Spleen (tissue), 11 donors: ENCODE results near the gene USH1G. TPM values are rescaled to one million over a fixed set of nuclear protein-coding genes. Genes with fewer than 3 reads are reported as not detected.

ENCODE experiments used
- DNase-seq: peaks from one replicate; pipeline ENCODE4 v3.0.0-alpha.2; 2020
- H3K27ac ChIP-seq, 8 donors: fragments of 200-600 bp; sonication (generic) in 7 of 8; 1 replicate in 4 of 8; 2 replicates in 4 of 8; pipeline versions ENCODE4 v1.5.0 to v1.8.0; 2016 to 2021; ENCODE audit warnings: inconsistent platforms in 4 of 8, mild to moderate bottlenecking in 4 of 8, moderate library complexity in 1 of 8
- H3K27me3 ChIP-seq, 7 donors: fragments of 200-600 bp; sonication (generic) in 6 of 7; replicated peaks in 1 of 7; 1 replicate in 4 of 7; 2 replicates in 3 of 7; pipeline versions ENCODE4 v1.5.0 to v1.8.0; 2016 to 2021; ENCODE audit warnings: inconsistent platforms in 3 of 7, mild to moderate bottlenecking in 1 of 7
- H3K36me3 ChIP-seq, 6 donors: fragments of 200-600 bp; sonication (generic) in 5 of 6; 1 replicate in 4 of 6; 2 replicates in 2 of 6; pipeline versions ENCODE4 v1.5.0 to v1.8.0; 2016 to 2021; ENCODE audit warnings: inconsistent platforms in 2 of 6
- H3K4me1 ChIP-seq, 6 donors: fragments of 200-600 bp; sonication (generic) in 5 of 6; 1 replicate in 3 of 6; 2 replicates in 3 of 6; pipeline versions ENCODE4 v1.5.0 to v1.8.0; 2016 to 2021; ENCODE audit warnings: inconsistent platforms in 3 of 6
- H3K4me3 ChIP-seq, 8 donors: fragments of 200-600 bp; sonication (generic) in 7 of 8; 1 replicate in 4 of 8; 2 replicates in 4 of 8; pipeline versions ENCODE4 v1.5.0 to v1.8.0; 2016 to 2021; ENCODE audit warnings: inconsistent platforms in 4 of 8, mild to moderate bottlenecking in 4 of 8, moderate library complexity in 2 of 8
- H3K9me3 ChIP-seq, 8 donors: fragments of 200-600 bp; sonication (generic) in 7 of 8; 1 replicate in 4 of 8; 2 replicates in 4 of 8; pipeline versions ENCODE4 v1.5.0 to v1.8.0; 2016 to 2021; ENCODE audit warnings: inconsistent platforms in 4 of 8
- CTCF ChIP-seq, 11 experiments: fragments of 200-600 bp in 7 of 11; fragments of 450-650 bp in 4 of 11; sonication (generic) in 4 of 11; IDR thresholded peaks in 8 of 11; conservative IDR thresholded peaks in 3 of 11; 1 replicate in 7 of 11; 2 replicates in 4 of 11; pipeline versions ENCODE4 v1.4.0 to v1.8.0; 2016 to 2021; ENCODE audit warnings: antibody characterized with exemption in 11 of 11, inconsistent platforms in 4 of 11, mild to moderate bottlenecking in 1 of 11
- POLR2A ChIP-seq, 3 donors: fragments of 450-650 bp; IDR thresholded peaks; one replicate each; pipeline ENCODE4 v1.5.1; 2017; ENCODE audit warnings: antibody characterized with exemption in 3 of 3, mild to moderate bottlenecking in 1 of 3
- POLR2AphosphoS5 ChIP-seq, 3 donors: sonication (generic); formaldehyde crosslinking; IDR thresholded peaks; one replicate each; pipeline ENCODE4 v1.5.1; 2017; ENCODE audit warnings: antibody characterized with exemption in 3 of 3
- WGBS, 5 donors: extraction: QIAGEN DNeasy Blood & Tissue Kit in 3 of 5; methylation state at CpG; one replicate each; pipeline versions ENCODE4 v1.1.5 to v1.1.7; 2013 to 2018; 5-methylcytosine and 5-hydroxymethylcytosine counted together
- intact Hi-C: fragments of 100-400 bp; cut with DNase I; formaldehyde crosslinking; loops from one replicate; pipeline ENCODE4 v1.15.0; 2023; ENCODE audit warnings: low total_unique reads
- polyA plus RNA-seq, 3 donors: library from polyadenylated mRNA; stranded (reverse); fragments of 200-250 nt; gene quantifications; one replicate each; pipeline ENCODE4 v1.2.1, GENCODE V29; 2013
- total RNA-seq, 7 donors: library from RNA; depleted of rRNA in 3 of 7; stranded (reverse); fragments of >200 nt in 3 of 7; fragmentation: NEBNext Ultra II Directional in 4 of 7; extraction: Animal tissue kit (Norgen Biotek cat#: 25700) in 4 of 7; gene quantifications; one replicate each; pipeline versions ENCODE4 v1.1.0 to v1.2.1, GENCODE V29; 2016 to 2021
- donor health status: healthy with polysubstance abuse.
- donor health status: DM: no; HTN: no; CAD: no; lungs with moderate emphysema.
- donor health status: DM: no; HTN: no; CAD: no.
- donor health status: Bipolar disorder and iron deficiency.
- donor health status: healthy.
- donor health status: DM: no; HTN: no; CAD: no.
- donor health status: DM: yes; HTN: yes; CAD: no.

The USH1G gene
- total and polyA plus RNA-seq, 10 donors = not detected

GRCh38 chr17:74949455-74950115, 26.5 kb upstream of the USH1G start:
- TF ChIP-seq CTCF (IDR thresholded peaks at IDR 0.05 in 8 of 11, conservative IDR thresholded peaks at IDR 0.05 in 3 of 11) (no peak), POLR2AphosphoS5 (IDR thresholded peaks at IDR 0.05) (no peak), POLR2A (IDR thresholded peaks at IDR 0.05) (no peak)
- peaks cover 0 to 21% (median 2%) of the 10 kb centered on the region in 6 donors for H3K36me3 ChIP-seq
- H3K4me1 ChIP-seq = no peaks in the 10 kb centered on the region
- DNase-seq = no peak
- WGBS, 5 donors = 53 to 80% (median 62%) methylated on average over 1 to 12 of the region's 12 CpGs
- H3K4me3 ChIP-seq = no peak overlapping the region
- H3K9me3 ChIP-seq = no peaks in the 10 kb centered on the region
- H3K27me3 ChIP-seq = peaks cover 0 to 46% (median 0%) of the 10 kb centered on the region in 7 donors
- H3K27ac ChIP-seq = no peak overlapping the region
- intact Hi-C loops = no loop called here

GRCh38 chr17:74947041-74947754, 24.1 kb upstream of the USH1G start:
- H3K4me1 ChIP-seq = no peaks in the 10 kb centered on the region
- 91 to 93% (median 92%) methylated on average over 12 to 17 of the region's 17 CpGs for WGBS, 5 donors
- no peaks in the 10 kb centered on the region for H3K9me3 ChIP-seq
- no peak overlapping the region for H3K4me3 ChIP-seq
- TF ChIP-seq CTCF (IDR thresholded peaks at IDR 0.05 in 8 of 11, conservative IDR thresholded peaks at IDR 0.05 in 3 of 11) (no peak), POLR2A (IDR thresholded peaks at IDR 0.05) (no peak), POLR2AphosphoS5 (IDR thresholded peaks at IDR 0.05) (no peak)
- DNase-seq = no peak
- H3K27ac ChIP-seq = no peak overlapping the region
- peaks cover 0 to 12% (median 2%) of the 10 kb centered on the region in 6 donors for H3K36me3 ChIP-seq
- peaks cover 0 to 65% (median 0%) of the 10 kb centered on the region in 7 donors for H3K27me3 ChIP-seq
- intact Hi-C loops = no loop called here

GRCh38 chr17:74946641-74947040, 23.6 kb upstream of the USH1G start:
- no peaks in the 10 kb centered on the region for H3K9me3 ChIP-seq
- TF ChIP-seq POLR2A (IDR thresholded peaks at IDR 0.05) (no peak), POLR2AphosphoS5 (IDR thresholded peaks at IDR 0.05) (no peak), CTCF (IDR thresholded peaks at IDR 0.05 in 8 of 11, conservative IDR thresholded peaks at IDR 0.05 in 3 of 11) (no peak)
- peaks cover 0 to 8% (median 2%) of the 10 kb centered on the region in 6 donors for H3K36me3 ChIP-seq
- DNase-seq = no peak
- H3K27ac ChIP-seq = no peak overlapping the region
- H3K27me3 ChIP-seq = peaks cover 0 to 65% (median 0%) of the 10 kb centered on the region in 7 donors
- no peaks in the 10 kb centered on the region for H3K4me1 ChIP-seq
- WGBS, 5 donors = 84 to 97% (median 87%) methylated on average over 12 to 14 of the region's 14 CpGs
- intact Hi-C loops = no loop called here
- no peak overlapping the region for H3K4me3 ChIP-seq

GRCh38 chr17:74945543-74945942, 22.5 kb upstream of the USH1G start:
- no peaks in the 10 kb centered on the region for H3K36me3 ChIP-seq
- WGBS, 5 donors = 40 to 50% (median 44%) methylated on average over 6 of the region's 6 CpGs

More at GRCh38 chr17:74945543-74945942, 22.5 kb upstream of the USH1G start:
- intact Hi-C loops = no loop called here
- H3K9me3 ChIP-seq = no peaks in the 10 kb centered on the region
- H3K4me3 ChIP-seq = no peak overlapping the region
- no peaks in the 10 kb centered on the region for H3K4me1 ChIP-seq
- H3K27me3 ChIP-seq = peaks cover 0 to 64% (median 10%) of the 10 kb centered on the region in 7 donors
- no peak overlapping the region for H3K27ac ChIP-seq
- no peak for DNase-seq
- TF ChIP-seq POLR2AphosphoS5 (IDR thresholded peaks at IDR 0.05) (no peak), POLR2A (IDR thresholded peaks at IDR 0.05) (no peak), CTCF (IDR thresholded peaks at IDR 0.05 in 8 of 11, conservative IDR thresholded peaks at IDR 0.05 in 3 of 11) (no peak)
